HL-60 (cell line): ENCODE data around the gene ANP32A.

Experiments
- DNase-seq, 2 experiments: peaks; one replicate each; pipeline ENCODE4 v3.0.0-alpha.2; 2010 to 2020; ENCODE audit warnings: low read depth in 1 of 2, low spot score in 1 of 2
- H3K27ac ChIP-seq: fragments of 250-450 bp; sonication (Bioruptor Pico); replicated peaks from 2 replicates; pipeline ENCODE4 v1.5.1; 2020; ENCODE audit warnings: mild to moderate bottlenecking, moderate library complexity
- H3K27me3 ChIP-seq: fragments of 250-450 bp; sonication (Bioruptor Pico); 2 replicates; pipeline ENCODE4 v1.5.1; 2021; ENCODE audit warnings: mild to moderate bottlenecking, moderate library complexity; ENCODE audit not compliant: insufficient read depth, poor library complexity, severe bottlenecking
- H3K4me3 ChIP-seq: replicated peaks from 2 replicates; pipeline ENCODE4 v1.5.1; 2011; ENCODE audit warnings: mild to moderate bottlenecking, control low read depth, low read length; ENCODE audit not compliant: insufficient read depth
- GABPA ChIP-seq: IDR thresholded peaks from 2 replicates; pipeline ENCODE4 v1.6.1; 2012; ENCODE audit warnings: low read depth
- POLR2AphosphoS5 ChIP-seq: IDR thresholded peaks from 2 replicates; pipeline ENCODE4 v1.6.1; 2012; ENCODE audit warnings: low read depth
- REST ChIP-seq: IDR thresholded peaks from 2 replicates; pipeline ENCODE4 v1.6.1; 2012; ENCODE audit warnings: low read depth; ENCODE audit not compliant: insufficient replicate concordance
- SPI1 ChIP-seq: IDR thresholded peaks from 2 replicates; pipeline ENCODE4 v1.6.1; 2012; ENCODE audit warnings: low read depth, mild to moderate bottlenecking, borderline replicate concordance
- TF ChIP-seq, protein P1 (sequence below): IDR thresholded peaks from one replicate; pipeline ENCODE4 v1.5.1; 2011; ENCODE audit warnings: low read length, control low read depth, inconsistent platforms; ENCODE audit not compliant: insufficient read depth

The ANP32A gene

DNA sequence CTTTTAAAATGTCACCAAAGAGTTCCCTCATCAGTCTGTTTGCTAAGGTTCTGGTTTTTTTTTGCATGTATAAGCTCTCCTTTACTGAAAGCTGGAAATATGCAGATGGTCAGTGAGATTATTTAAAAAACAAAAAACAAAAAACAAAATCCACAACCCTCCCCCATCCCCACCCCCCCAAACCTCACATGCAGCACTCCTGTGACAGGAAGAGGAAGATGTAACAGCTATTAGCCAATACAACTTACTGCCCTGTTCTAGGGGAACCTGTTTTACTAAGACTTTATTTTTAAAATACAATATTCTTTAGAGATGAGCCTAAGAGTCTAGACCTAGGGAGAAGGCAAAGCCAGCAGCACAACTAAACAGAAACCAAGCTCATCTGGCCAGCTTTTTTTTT, 39.5 kb downstream of the ANP32A start:
- H3K4me3 ChIP-seq: no peak overlapping the region
- peak overlapping the region; percentile 93 for H3K27ac ChIP-seq

DNA sequence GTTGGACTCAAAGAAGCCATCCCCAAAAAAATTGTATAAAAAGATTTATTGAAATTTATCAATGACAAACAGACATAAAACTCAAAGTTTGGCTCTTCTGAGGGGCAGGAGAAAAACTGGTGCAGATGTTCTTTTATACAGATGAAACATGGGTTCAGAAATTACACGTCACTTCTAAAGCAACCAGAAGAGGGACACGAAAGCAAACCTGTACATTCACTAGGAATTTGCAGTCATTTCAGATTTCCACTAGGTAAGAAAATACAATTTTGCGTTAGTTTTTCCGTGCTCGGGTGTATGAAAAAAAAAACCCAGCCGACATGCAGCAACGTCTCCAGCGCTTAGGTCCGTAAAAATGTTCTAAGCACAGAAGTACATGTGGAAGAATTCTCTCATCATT, 41.8 kb downstream of the ANP32A start:
- H3K27me3 ChIP-seq: no peaks in the 10 kb centered on the region
- DNase-seq: no peak
- H3K27ac ChIP-seq: no peak overlapping the region
- no peak overlapping the region for H3K4me3 ChIP-seq
- TF ChIP-seq, protein P1, sequence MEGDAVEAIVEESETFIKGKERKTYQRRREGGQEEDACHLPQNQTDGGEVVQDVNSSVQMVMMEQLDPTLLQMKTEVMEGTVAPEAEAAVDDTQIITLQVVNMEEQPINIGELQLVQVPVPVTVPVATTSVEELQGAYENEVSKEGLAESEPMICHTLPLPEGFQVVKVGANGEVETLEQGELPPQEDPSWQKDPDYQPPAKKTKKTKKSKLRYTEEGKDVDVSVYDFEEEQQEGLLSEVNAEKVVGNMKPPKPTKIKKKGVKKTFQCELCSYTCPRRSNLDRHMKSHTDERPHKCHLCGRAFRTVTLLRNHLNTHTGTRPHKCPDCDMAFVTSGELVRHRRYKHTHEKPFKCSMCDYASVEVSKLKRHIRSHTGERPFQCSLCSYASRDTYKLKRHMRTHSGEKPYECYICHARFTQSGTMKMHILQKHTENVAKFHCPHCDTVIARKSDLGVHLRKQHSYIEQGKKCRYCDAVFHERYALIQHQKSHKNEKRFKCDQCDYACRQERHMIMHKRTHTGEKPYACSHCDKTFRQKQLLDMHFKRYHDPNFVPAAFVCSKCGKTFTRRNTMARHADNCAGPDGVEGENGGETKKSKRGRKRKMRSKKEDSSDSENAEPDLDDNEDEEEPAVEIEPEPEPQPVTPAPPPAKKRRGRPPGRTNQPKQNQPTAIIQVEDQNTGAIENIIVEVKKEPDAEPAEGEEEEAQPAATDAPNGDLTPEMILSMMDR: no peak
- no peak for TF ChIP-seq REST
- no peak for TF ChIP-seq SPI1
- no peak for TF ChIP-seq POLR2AphosphoS5
- TF ChIP-seq GABPA: no peak

More for the DNA sequence above, 39.5 kb downstream of the ANP32A start:
- DNase-seq: peak in 1 of 2 experiments; percentile 57
- no peak for TF ChIP-seq POLR2AphosphoS5
- no peak for TF ChIP-seq REST
- no peak for TF ChIP-seq GABPA
- no peak for TF ChIP-seq SPI1
- TF ChIP-seq, protein P1: no peak
- no peaks in the 10 kb centered on the region for H3K27me3 ChIP-seq

DNA sequence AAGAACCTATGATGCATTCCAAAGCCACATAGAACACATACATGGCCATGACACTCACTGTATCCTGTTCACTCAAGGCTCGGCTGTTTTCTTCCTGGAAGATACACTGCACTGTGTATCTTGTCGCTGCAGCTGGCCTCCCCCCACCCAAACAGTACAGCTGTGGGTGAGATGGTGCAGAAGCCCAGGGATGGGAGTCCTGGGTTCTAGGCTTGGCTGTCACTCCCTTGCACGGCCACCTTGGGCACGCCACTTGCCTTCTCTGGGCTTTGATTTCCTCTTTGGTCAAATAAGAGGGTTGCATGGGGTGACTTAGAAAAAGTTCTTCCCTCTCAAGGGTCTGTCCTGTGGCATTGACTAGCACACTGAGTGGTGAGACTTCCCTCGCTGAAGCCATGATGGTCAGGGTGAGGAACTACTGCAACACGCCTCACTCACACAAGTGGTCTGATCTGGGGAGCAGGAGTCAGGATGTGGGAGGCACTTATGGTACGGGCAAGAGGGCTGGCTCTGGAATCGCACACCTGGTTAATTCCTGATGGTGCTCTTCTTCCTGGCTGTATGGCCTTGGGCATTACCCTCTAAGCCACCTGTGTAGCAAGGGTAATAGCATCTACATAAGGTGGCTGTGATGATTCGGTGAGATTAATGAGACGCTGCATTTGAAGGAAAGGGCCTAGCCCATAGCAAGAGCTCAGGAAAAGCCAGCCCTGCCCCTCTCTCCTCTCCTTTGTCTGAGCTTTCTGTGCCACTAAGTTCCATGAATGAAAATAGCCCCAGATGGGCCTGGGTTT, 44.0 kb downstream of the ANP32A start:
- Histone ChIP-seq H3K4me3 (no peak overlapping the region), H3K27ac (no peak overlapping the region; the same call in 1 of the 2 replicates), H3K27me3 (no peaks in the 10 kb centered on the region)
- TF ChIP-seq, protein P1: no peak
- no peak for TF ChIP-seq REST
- no peak for TF ChIP-seq GABPA
- TF ChIP-seq POLR2AphosphoS5: no peak
- no peak for TF ChIP-seq SPI1
- no peak for DNase-seq
